GM12865 (cell line): ENCODE data around the gene RAB6B.

Experiments
- DNase-seq: peaks from one replicate; pipeline ENCODE4 v3.0.0; 2010; ENCODE audit warnings: low read depth
- H3K4me3 ChIP-seq: 2 replicates; pipeline ENCODE4 v1.5.1; 2011; ENCODE audit warnings: mild to moderate bottlenecking, low read depth, low read length, control low read depth
- TF ChIP-seq, protein P1 (sequence below): IDR thresholded peaks from 2 replicates; pipeline ENCODE4 v1.5.1; 2011; ENCODE audit warnings: low read length, control low read depth, low read depth, inconsistent platforms; ENCODE audit not compliant: insufficient read depth; ENCODE audit errors: missing control alignments

The RAB6B gene

DNA sequence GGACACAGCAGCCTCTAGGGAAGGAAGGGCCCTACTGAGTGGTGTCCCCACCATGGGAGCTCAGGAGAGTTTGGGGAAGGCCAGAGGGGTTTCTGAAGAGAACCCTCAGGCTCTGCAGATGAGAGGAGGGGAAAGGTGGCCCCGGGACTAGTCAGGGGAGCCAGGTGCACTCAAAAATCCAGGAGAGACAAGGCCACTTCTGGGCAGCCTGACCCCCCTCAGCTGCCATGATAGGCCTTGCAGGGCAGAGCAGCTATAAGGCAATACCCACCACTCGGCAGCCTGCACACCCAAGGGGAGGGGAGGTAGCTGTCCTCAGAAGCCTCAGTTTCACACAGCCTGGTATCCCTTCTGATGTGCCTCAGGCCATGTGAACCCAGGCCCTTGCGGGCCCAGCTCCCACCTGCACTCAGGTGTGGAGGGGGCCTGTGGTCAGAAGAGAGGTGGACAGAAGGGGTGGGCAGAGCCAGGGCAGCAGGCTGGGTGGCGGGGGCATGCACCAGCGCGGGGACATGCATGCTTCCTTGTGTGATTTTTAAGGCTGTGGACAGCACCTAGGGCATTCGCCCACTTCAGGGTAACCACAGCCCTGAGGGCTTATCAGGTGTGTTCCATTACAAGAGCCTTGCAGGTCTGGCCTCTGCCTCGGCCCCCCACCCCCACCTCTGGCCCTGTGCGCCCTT, 55.5 kb downstream of the RAB6B start:
- no peak for DNase-seq
- TF ChIP-seq, protein P1, sequence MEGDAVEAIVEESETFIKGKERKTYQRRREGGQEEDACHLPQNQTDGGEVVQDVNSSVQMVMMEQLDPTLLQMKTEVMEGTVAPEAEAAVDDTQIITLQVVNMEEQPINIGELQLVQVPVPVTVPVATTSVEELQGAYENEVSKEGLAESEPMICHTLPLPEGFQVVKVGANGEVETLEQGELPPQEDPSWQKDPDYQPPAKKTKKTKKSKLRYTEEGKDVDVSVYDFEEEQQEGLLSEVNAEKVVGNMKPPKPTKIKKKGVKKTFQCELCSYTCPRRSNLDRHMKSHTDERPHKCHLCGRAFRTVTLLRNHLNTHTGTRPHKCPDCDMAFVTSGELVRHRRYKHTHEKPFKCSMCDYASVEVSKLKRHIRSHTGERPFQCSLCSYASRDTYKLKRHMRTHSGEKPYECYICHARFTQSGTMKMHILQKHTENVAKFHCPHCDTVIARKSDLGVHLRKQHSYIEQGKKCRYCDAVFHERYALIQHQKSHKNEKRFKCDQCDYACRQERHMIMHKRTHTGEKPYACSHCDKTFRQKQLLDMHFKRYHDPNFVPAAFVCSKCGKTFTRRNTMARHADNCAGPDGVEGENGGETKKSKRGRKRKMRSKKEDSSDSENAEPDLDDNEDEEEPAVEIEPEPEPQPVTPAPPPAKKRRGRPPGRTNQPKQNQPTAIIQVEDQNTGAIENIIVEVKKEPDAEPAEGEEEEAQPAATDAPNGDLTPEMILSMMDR, result no peak
- H3K4me3 ChIP-seq, result no peak overlapping the region

DNA sequence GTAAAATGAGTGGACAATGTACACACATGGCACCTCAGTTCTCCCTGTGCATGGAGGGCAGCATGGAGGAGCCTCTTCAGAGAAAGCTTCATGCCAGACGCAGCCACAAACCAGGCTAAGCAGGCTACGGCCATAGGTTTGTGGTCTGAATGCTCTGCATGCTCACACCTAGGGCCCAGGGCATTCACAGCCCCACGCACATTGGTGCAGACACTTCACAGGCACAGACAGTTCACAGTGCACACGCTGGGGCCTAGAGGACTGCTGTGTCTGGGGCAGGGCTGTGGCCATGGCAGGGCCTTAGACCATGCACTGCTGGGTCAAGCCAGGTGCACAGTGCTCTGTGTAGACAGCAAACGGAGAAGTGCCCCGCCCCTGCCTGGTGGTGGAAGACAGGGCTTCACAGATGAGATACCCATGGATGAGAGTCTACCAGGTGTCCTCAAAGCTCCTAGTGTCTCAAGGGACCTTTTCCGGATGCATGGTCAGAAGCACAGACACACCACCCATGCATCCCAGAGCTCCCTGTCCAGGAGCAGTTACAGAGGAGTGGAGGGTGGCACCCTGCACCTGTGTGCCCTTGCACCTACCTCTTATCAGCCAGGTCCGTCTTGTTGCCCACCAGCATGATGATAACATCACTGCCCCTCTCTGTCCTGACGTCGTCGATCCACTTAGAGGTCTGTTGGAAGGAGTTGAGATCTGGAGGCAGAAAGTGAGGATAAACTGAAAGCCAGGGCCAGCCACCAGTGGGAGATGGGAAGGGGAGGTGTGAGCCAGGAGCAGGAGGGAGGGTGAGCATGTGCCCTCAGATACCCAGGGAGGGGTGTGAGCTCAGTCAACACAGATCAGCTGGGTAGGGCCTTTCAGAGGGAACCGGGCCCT, 56.5 kb downstream of the RAB6B start:
- TF ChIP-seq, protein P1, result no peak

GRCh38 chr3:133838296-133838789, 57.3 kb downstream of the RAB6B start:
- TF ChIP-seq, protein P1, result no peak
- no peak for DNase-seq
- H3K4me3 ChIP-seq, result no peak overlapping the region

More for the DNA sequence above, 56.5 kb downstream of the RAB6B start:
- H3K4me3 ChIP-seq, result no peak overlapping the region
- no peak for DNase-seq

DNA sequence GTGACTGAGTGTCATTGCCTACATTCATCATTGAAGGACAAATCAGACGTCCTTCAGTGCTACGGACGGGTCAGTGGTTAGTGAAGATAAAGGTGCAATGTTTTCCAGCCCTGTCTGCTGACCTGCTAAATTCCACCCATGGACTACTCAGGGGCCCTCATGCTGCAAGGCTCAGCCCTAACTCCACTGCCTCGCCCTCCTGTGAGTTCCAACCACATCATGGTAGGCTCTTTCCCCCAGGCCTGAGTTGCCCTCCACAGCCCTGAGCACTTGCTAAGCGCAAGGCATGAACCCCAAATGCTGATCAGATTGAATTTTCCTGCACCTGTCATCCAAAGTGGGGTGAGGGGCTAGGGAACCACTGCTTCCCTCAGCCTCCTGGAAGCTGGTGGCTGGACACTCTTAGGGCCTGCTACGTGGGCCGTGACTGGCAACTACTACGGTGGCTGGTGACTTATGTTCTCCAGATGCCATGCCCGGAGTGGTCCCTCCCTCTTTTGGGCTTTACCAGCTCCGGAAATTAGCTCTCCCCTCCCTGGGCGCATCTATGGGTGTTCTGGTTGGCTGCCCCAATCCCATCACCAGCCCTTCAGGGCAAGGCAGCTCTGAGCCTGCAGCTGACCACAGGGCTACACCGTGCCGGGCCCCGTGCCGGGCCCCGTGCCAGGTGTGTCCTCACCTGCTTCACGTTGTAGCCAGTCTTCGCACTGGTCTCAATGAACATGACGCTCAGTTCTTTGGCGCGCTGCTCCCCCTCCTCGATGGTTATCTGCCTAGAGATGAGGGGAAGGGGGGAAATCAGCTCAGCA, 58.0 kb downstream of the RAB6B start:
- TF ChIP-seq, protein P1, result no peak
- no peak for DNase-seq
- no peak overlapping the region for H3K4me3 ChIP-seq

DNA sequence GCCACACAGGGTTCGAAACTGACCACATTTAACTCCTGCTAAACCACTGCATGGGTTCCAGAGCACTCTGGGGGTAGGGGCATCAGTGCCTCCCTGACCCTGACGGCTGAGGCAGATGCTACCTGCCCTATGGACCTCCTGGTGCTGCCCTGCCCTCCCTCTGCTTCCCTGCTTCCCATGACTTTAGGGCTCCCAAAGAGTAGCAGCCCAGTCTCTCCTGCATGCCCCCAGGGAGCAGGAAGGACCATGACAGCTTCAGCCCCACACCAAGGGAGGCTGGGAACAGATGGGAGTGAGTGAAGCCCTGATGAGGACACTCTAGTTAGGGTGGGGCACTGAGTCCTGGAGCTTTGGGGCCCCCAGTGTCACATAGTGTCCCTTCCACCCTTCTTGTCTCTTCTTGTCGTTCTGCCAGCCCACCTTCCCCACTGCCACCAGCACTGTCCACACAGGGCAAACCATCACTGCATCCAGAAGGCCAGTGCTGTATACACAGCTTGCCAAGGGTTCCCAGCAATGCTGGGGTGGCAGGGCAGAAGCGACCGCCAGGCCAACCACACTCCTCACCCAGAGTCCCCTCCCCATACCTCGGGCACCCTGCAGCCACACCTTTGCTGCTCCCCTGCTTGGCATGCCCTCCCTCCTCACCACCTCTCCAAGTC, 59.1 kb downstream of the RAB6B start:
- TF ChIP-seq, protein P1, result no peak
- DNase-seq, result no peak
- no peak overlapping the region for H3K4me3 ChIP-seq

DNA sequence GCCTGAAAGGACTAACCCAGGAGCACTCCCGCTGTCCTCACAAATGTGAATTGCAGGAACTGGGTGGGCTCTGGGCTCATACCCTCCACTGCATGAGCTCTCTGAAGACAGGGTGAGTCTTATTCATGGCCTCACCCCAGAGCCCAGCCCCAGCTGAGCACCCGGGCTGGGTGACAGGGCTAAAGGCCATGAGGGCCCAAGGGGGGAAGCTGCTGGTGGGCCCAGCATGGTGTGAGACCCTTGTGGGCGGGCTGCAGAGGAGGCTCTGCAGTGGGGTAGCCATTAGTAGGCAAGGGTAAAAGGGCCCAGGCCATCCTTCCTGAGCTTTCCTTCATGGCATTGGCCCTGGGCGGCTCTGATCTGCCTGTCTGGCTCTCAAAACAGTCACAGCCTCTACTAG, 59.7 kb downstream of the RAB6B start:
- TF ChIP-seq, protein P1, result no peak
- no peak for DNase-seq

More for the DNA sequence above, 59.7 kb downstream of the RAB6B start:
- no peak overlapping the region for H3K4me3 ChIP-seq
